HCT116 (cell line): ENCODE measurements around the gene AGTRAP.

Experiments used
- JUND ChIP-seq: IDR thresholded peaks from 2 replicates; pipeline ENCODE4 v1.6.1; 2012
- POLR2A ChIP-seq: IDR thresholded peaks from 2 replicates; pipeline ENCODE4 v1.7.0; 2011; ENCODE audit warnings: borderline replicate concordance; ENCODE audit not compliant: insufficient read depth, insufficient read length; ENCODE audit errors: extremely low read depth
- POLR2AphosphoS5 ChIP-seq: IDR thresholded peaks from 2 replicates; pipeline ENCODE4 v1.6.1; 2011; ENCODE audit warnings: mild to moderate bottlenecking, low read depth, low read length, moderate library complexity
- YY1 ChIP-seq: IDR thresholded peaks from 2 replicates; pipeline ENCODE4 v1.6.1; 2011; ENCODE audit warnings: low read length, low read depth, moderate library complexity, mild to moderate bottlenecking; ENCODE audit not compliant: insufficient replicate concordance; ENCODE audit errors: extremely low read depth
- TF ChIP-seq, protein P1 (sequence below), 3 experiments: fragments of 200-600 bp in 1 of 3; sonication (generic) in 1 of 3; IDR thresholded peaks in 2 of 3; conservative IDR thresholded peaks in 1 of 3; 2 replicates each; pipeline ENCODE4 v1.5.1; 2012 to 2017; ENCODE audit warnings: low read depth in 2 of 3, low read length in 2 of 3, antibody characterized with exemption in 1 of 3, borderline replicate concordance in 1 of 3, control low read depth in 1 of 3, mild to moderate bottlenecking in 1 of 3, mixed read lengths in 1 of 3, mixed run types in 1 of 3, moderate library complexity in 1 of 3; ENCODE audit not compliant: insufficient read depth in 1 of 3
- TF ChIP-seq, protein P2 (sequence below): IDR thresholded peaks from 2 replicates; pipeline ENCODE4 v1.6.1; 2012

DNA sequence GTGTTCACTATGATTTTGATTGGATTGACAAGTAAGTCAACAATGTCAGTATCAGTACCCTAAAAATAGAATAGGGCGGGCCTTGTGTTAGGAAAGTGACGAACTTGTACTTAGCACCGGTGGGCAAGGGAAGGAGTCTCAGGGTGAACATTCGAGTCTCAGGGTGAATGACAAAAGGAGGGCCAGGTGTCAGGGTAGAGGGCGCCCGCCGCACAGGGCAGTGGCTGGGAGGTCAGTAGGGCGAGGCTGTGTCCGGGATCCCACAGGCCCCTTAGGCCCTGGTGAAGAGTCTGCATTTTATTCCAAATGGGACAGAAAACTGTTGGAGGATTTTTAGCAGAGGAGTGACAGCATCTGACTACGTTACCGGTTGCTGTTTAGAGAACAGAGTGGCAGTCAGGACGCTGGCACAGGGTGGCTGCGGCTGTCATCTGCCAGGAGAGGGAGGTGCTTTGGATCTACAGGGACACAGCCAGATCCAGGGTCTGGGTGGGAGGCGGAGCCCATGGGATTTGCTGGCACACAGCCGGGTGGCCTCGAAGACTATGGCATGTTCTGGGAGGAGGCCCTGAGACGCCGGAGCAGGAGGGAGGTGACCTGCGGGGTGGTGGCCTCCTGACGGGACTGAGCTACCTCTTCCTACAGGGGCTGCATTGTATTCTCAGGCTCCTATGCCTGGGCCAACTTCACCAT, 11.0 kb downstream of the AGTRAP start:
- TF ChIP-seq, protein P1, sequence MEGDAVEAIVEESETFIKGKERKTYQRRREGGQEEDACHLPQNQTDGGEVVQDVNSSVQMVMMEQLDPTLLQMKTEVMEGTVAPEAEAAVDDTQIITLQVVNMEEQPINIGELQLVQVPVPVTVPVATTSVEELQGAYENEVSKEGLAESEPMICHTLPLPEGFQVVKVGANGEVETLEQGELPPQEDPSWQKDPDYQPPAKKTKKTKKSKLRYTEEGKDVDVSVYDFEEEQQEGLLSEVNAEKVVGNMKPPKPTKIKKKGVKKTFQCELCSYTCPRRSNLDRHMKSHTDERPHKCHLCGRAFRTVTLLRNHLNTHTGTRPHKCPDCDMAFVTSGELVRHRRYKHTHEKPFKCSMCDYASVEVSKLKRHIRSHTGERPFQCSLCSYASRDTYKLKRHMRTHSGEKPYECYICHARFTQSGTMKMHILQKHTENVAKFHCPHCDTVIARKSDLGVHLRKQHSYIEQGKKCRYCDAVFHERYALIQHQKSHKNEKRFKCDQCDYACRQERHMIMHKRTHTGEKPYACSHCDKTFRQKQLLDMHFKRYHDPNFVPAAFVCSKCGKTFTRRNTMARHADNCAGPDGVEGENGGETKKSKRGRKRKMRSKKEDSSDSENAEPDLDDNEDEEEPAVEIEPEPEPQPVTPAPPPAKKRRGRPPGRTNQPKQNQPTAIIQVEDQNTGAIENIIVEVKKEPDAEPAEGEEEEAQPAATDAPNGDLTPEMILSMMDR (IDR thresholded peaks at IDR 0.05 in 2 of 3, conservative IDR thresholded peaks at IDR 0.05 in 1 of 3; ENCODE audit: borderline replicate concordance in 1 of 3, insufficient read depth in 1 of 3, low read depth in 2 of 3, low read length in 2 of 3): no peak
- TF ChIP-seq POLR2A: no peak
- TF ChIP-seq, protein P2, sequence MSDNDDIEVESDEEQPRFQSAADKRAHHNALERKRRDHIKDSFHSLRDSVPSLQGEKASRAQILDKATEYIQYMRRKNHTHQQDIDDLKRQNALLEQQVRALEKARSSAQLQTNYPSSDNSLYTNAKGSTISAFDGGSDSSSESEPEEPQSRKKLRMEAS: no peak
- no peak for TF ChIP-seq POLR2AphosphoS5
- TF ChIP-seq JUND: no peak
- TF ChIP-seq YY1: no peak
